GM18502 (cell line): ENCODE measurements around the gene TRERF1.

ENCODE experiments used
- ATAC-seq: cut with Tn5 transposase; IDR thresholded peaks from one replicate; pipeline ENCODE4 v1.9.1; 2021; ENCODE audit warnings: mild to moderate bottlenecking; ENCODE audit not compliant: unreplicated experiment, poor library complexity

The TRERF1 gene

DNA sequence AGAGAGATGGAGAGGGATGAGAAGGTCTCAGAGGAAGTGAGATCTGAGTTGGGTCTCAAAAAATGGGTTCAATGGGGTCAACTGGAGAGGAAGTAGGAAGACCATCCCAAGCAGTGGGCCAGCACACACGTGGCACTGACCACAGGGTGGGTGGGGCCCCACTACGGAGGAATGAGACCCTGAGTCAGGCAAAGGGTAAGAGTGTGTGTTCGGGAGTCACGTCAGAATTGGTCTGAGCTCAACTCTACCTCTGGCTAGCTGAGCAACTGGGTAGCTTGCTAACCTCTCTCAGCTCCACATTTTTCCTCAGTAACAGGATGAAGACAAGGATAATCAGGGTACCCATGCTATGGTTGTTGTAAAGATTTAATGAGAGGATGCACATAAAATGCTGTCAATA, 79.0 kb downstream of the TRERF1 start:
- no peak for ATAC-seq

- no peak for ATAC-seq
These were observed 81.3 kb downstream of the TRERF1 start for GRCh38 chr6:42370323-42370985.

DNA sequence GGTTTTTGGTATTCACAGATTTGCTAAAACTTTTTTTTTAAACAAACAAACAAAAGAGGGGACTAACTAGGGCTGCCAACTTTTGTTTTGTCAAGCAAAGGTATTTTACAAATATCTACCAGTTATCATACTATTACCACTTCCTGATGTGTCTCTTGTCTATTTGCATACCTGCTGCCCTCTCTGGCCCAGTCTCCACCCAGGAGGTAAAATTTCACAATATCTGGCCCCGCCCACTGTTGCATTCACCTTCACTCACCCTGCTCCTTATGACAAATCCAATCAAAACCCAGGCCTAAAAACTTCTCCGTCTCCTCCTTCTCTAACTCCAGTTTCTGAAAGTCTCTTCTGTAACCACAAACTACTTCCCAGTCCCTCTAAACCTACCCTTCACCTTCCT, 82.2 kb downstream of the TRERF1 start:
- ATAC-seq, result no peak

- peak; percentile 26 for ATAC-seq
These were observed 83.5 kb downstream of the TRERF1 start for GRCh38 chr6:42368181-42368580.

GRCh38 chr6:42367353-42368011, 84.2 kb downstream of the TRERF1 start:
- ATAC-seq, result peak; percentile 73

- peak; percentile 14 for ATAC-seq
These were observed 84.8 kb downstream of the TRERF1 start for GRCh38 chr6:42366999-42367352.

DNA sequence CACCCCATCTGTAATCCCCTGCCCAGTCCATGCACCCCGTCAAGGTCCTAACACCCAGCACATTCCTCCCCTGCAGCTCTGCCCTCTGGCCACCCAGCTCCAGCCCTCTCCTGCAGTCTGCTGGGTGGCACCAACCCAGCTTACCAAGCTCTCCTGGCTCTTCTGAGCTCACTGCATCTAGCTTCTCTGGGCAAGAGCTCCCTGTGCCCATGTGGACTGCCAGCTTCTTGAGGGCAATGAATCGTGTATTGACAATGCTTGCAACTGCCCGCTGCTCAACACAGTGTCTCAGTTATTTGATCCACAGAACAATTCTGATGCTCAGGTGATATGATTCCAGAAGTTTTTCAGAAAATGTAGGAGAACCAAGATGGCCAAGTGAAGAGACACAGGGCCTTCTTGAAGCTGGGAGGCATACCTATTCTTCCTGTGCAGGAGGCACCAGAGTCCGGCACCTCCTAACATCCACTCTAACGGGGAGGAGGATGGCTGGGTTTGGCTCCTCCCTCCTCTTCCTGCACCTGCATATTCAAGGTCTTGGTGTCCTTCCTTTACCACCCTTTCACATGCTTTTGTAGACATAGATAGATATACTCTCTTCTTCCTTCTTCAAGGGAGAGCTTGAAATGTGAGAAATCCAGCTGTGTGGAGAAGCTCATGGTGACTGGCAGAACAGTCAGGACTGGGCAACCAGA, 85.6 kb downstream of the TRERF1 start:
- ATAC-seq, result no peak

DNA sequence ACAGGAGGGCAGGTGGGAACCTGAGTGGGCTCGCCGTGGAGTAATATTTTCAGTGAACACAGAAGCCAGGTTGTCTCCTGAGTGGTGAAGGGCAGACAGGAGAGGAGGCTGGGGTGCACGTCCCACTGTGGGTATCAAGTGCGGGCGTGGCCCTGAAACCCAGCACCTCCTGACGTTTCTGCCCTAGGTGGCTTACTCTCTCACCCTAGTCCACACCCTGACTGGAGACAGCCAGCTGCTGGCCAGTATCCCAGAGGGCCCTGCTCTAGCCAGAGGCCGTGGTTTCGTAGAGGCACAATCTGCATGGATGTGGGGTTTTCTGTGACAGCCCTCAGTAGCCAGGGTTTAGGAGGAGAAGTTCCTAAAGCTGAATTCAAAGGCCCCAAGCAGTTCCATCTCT, 86.7 kb downstream of the TRERF1 start:
- no peak for ATAC-seq

- no peak for ATAC-seq
These were observed 87.5 kb downstream of the TRERF1 start for GRCh38 chr6:42363926-42364849.

DNA sequence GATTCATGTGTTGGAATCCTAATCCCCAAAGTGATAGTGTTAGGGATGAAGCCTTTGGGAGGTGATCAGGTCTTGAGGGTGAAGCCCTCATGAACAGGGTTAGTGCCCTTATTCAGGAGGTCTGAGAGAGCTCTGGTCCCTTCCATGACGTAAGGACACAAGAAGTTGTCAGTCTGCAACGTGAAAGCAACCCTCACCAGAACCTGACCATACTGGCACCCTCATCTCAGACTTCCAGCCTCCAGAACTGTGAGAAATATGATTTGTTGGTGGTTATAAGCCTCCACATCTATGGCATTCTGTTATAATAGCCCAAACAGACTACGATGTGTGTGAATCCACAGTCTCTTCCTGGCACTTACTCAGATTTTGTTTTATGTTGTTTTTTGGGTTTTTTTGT, 90.7 kb downstream of the TRERF1 start:
- no peak for ATAC-seq

- no peak for ATAC-seq
These were observed 92.7 kb downstream of the TRERF1 start for GRCh38 chr6:42359021-42359420.

GRCh38 chr6:42355416-42355815, 96.3 kb downstream of the TRERF1 start:
- ATAC-seq, result no peak

DNA sequence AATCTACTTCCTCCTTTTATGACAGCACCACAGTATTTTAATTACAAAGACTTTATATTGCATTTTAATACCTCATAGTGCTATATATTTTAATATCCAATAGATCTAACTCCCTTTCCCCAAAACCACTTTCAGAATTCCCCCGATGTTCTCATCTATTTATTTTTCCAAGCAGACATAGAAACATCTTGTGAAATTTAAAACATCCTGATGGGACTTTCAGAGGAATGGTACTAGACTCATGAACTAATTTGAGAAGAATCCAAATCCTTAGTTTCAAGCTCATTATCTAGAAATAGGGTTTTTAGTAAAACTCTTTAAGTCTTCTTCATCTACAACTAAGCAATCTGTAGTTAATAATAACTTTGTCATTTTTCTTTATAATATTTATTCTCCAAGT, 97.0 kb downstream of the TRERF1 start:
- no peak for ATAC-seq

- no peak for ATAC-seq
These were observed 98.7 kb downstream of the TRERF1 start for GRCh38 chr6:42352856-42353564.

DNA sequence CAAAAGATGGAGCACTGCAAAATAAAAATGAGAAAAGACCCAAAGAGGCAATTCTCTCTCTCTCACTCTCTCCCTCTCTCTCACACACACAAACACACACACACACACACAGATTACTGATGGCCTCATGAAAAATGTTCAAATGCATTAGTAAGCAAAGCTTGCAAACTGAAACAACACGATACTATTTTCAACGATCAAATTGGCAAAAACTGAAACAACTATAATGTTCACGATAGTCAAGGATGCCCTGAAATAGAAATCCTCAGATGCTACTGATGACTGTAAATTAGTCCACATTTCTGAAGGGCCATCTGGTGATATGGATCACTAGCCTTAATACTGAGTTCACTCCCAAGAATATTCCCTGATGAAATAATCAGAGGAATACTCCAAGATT, 100.8 kb downstream of the TRERF1 start:
- no peak for ATAC-seq

- no peak for ATAC-seq
These were observed 101.8 kb downstream of the TRERF1 start for GRCh38 chr6:42349753-42350511.

DNA sequence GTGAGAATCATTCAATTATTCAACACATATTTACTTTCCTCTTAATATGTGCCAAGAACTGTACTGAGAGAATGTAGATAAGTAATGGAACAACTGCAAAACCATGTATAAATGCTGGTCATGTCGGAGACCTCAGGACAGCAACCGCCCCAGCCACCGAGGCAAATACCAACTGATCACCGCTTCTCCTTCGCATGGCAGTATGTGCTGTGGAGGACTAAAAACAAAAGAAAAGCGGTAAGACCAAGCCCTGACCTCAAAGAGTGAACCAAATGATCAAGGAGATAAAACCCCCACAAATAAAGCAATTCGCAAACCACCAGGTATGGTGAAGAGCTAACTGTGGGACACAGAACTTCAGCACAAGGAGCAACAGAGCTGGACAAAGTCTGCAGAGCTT, 104.3 kb downstream of the TRERF1 start:
- ATAC-seq, result no peak

DNA sequence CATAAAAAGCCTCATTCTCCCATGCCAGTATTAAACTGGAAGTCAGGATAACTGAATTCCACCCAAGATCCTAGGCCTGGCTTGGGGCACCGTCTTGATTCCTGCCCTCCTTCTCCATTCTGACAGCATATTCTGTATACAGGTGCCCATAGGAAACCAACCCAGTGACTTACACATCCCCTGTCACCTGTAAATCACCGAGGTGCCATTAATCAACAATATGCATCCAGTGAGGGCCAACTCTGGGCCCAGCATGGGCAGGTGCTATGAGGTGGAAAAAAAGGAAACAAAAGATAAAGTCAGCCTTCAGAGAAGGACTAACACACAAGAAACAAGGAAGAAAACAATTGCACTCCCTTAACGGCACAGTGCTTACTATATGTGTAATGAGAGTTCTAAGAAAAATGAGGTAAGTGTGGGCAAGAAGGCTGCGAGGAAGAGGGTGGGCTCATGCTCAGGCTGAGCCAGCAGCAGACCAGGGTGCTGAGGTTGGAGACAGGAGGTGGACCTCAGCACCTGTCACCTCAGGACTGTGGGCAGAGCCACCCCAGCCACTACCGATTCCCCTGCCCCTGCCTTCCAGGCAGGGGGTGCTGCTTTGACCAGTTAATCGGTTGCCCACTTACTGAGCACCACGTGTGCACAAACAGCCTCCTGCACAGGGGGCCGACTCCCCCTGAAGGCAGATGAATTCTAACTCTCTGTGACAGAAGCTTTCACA, 105.9 kb downstream of the TRERF1 start:
- no peak for ATAC-seq

GRCh38 chr6:42344756-42345155, 107.0 kb downstream of the TRERF1 start:
- ATAC-seq, result no peak
